Tibial nerve (tissue), 4 donors: ENCODE data around the gene GTF2H4.

Source experiments
- CTCF ChIP-seq, 5 experiments: fragments of 200-600 bp in 3 of 5; fragments of 450-650 bp in 2 of 5; sonication (generic) in 3 of 5; IDR thresholded peaks; one replicate each; pipeline ENCODE4 v1.5.1; 2016 to 2019; ENCODE audit warnings: antibody characterized with exemption in 5 of 5, mild to moderate bottlenecking in 3 of 5, moderate library complexity in 2 of 5
- EP300 ChIP-seq, 2 donors: sonication (generic); formaldehyde crosslinking; IDR thresholded peaks; one replicate each; pipeline ENCODE4 v1.6.1; 2017; ENCODE audit warnings: antibody characterized with exemption in 2 of 2, mild to moderate bottlenecking in 1 of 2
- POLR2A ChIP-seq, 2 donors: fragments of 450-650 bp; IDR thresholded peaks; one replicate each; pipeline ENCODE4 v1.6.1; 2017; ENCODE audit warnings: antibody characterized with exemption in 2 of 2, mild to moderate bottlenecking in 2 of 2, moderate library complexity in 2 of 2

- TF ChIP-seq CTCF (IDR thresholded peaks at IDR 0.05) (no peak), POLR2A (IDR thresholded peaks at IDR 0.05) (no peak), EP300 (IDR thresholded peaks at IDR 0.05) (no peak)
Observed at GRCh38 chr6:30944051-30944450, 36.0 kb downstream of the GTF2H4 start.
